ENCODE measurements around the gene C5orf34. TPM values are rescaled to one million over a fixed set of nuclear protein-coding genes. Genes with fewer than 3 reads are reported as not detected.
"Not testable (repeated sequence)": the region's sequence is repeated elsewhere in the genome, so short reads cannot be mapped to it uniquely, and the experiment has no call there.

Gene C5orf34
- total RNA-seq, 2 experiments from 2014 or later = 10.7 to 11.0 TPM

GRCh38 chr5:43465455-43465854 lies 49.5 kb downstream of the C5orf34 start:
- POLR2A ChIA-PET, H3K27me3 Mint-ChIP-seq, DNase-seq, H3K27ac Mint-ChIP-seq, CTCF ChIA-PET, H3K4me3 Mint-ChIP-seq, H3K4me1 Mint-ChIP-seq: not testable (repeated sequence)
- Mint-ChIP-seq H3K9me3 (peaks cover 22% of the 10 kb centered on the region), H3K36me3 (ENCODE audit: low read depth) (peaks cover 66% of the 10 kb centered on the region)

GRCh38 chr5:43461066-43461465 lies 53.9 kb downstream of the C5orf34 start:
- Mint-ChIP-seq H3K4me1 (no peaks in the 10 kb centered on the region), H3K27me3 (no peaks in the 10 kb centered on the region), H3K9me3 (peaks cover 19% of the 10 kb centered on the region), H3K27ac (no peak overlapping the region), H3K36me3 (ENCODE audit: low read depth) (peaks cover 54% of the 10 kb centered on the region), H3K4me3 (no peak overlapping the region)
- ChIA-PET POLR2A (no interaction called here), CTCF (no interaction called here)
- DNase-seq = no peak

GRCh38 chr5:43456556-43456955 lies 58.4 kb downstream of the C5orf34 start:
- ChIA-PET POLR2A (no interaction called here), CTCF (interaction anchor here (0.5 to 1.4 kb wide), 2 partner anchors 14 to 303 kb away, joined by 3 read pairs; no protein-coding TSS in a partner anchor)
- Mint-ChIP-seq H3K9me3 (peaks cover 17% of the 10 kb centered on the region), H3K4me1 (no peaks in the 10 kb centered on the region), H3K4me3 (no peak overlapping the region), H3K27ac (no peak overlapping the region), H3K27me3 (no peaks in the 10 kb centered on the region), H3K36me3 (ENCODE audit: low read depth) (peaks cover 45% of the 10 kb centered on the region)
- no peak for DNase-seq

GRCh38 chr5:43441575-43441974 lies 73.4 kb downstream of the C5orf34 start:
- peaks cover 36% of the 10 kb centered on the region for H3K9me3 Mint-ChIP-seq
- peaks cover 26% of the 10 kb centered on the region for H3K36me3 Mint-ChIP-seq (ENCODE audit: low read depth)

GRCh38 chr5:43437062-43437660 lies 77.8 kb downstream of the C5orf34 start:
- Mint-ChIP-seq H3K27ac (no peak overlapping the region), H3K4me3 (no peak overlapping the region), H3K27me3 (peaks cover 10% of the 10 kb centered on the region), H3K4me1 (no peaks in the 10 kb centered on the region), H3K36me3 (ENCODE audit: low read depth) (peaks cover 7% of the 10 kb centered on the region), H3K9me3 (peaks cover 23% of the 10 kb centered on the region)
- CTCF ChIA-PET = no interaction called here
- no peak for DNase-seq
- POLR2A ChIA-PET = no interaction called here

More at GRCh38 chr5:43441575-43441974, 73.4 kb downstream of the C5orf34 start:
- H3K27me3 Mint-ChIP-seq = peaks cover 10% of the 10 kb centered on the region
- H3K4me1 Mint-ChIP-seq, H3K4me3 Mint-ChIP-seq, POLR2A ChIA-PET, DNase-seq, H3K27ac Mint-ChIP-seq: not testable (repeated sequence)
- CTCF ChIA-PET = interaction anchor here (1.1 kb wide), 1 partner anchor 29 kb away, joined by 3 read pairs; the partner anchor contains the start of gene CCL28

Other genes with a start within 250 kb of the C5orf34 start
- gene HMGCS1, start 201.7 kb downstream of the C5orf34 start, total RNA-seq = 10 to 100 TPM; 54.3 to 57.5 TPM
- 10 to 100 TPM; 15.1 to 16.4 TPM for gene CCL28, start 102.8 kb downstream of the C5orf34 start, total RNA-seq
- 10 to 100 TPM; 14.5 to 16.4 TPM for gene TMEM267, start 31.3 kb downstream of the C5orf34 start, total RNA-seq
- gene PAIP1, start 41.9 kb upstream of the C5orf34 start, total RNA-seq = 10 to 100 TPM; 35.3 to 37.1 TPM
- gene NNT, start 88.0 kb upstream of the C5orf34 start, total RNA-seq = 100 to 1,000 TPM; 101 to 108 TPM